ENCODE measurements around the gene STOX1. TPM values are rescaled to one million over a fixed set of nuclear protein-coding genes. Genes with fewer than 3 reads are reported as not detected.
"Not testable (repeated sequence)": the region's sequence is repeated elsewhere in the genome, so short reads cannot be mapped to it uniquely, and the experiment has no call there.

STOX1 gene
- polyA plus RNA-seq, 1 experiment, result not detected

- DNase-seq (ENCODE audit: low read depth), result no peak
- ChIA-PET POLR2A (no interaction called here), CTCF (no interaction called here)
- TF ChIP-seq CTCF (IDR thresholded peaks at IDR 0.05; ENCODE audit: insufficient read depth, low read depth, low read length), result no peak
- H3K4me3 ChIP-seq (ENCODE audit: low read depth, low read length), result no peak overlapping the region
- no peaks in the 10 kb centered on the region for H3K27me3 ChIP-seq (ENCODE audit: control insufficient read depth, insufficient read depth, low read length)
- H3K36me3 ChIP-seq (ENCODE audit: control insufficient read depth, insufficient read depth, low read length), result peaks cover 1% of the 10 kb centered on the region; the same call in 1 of the 2 replicates
These were observed 111.6 kb downstream of the STOX1 start for GRCh38 chr10:68938884-68939283.

GRCh38 chr10:68940917-68941316, 113.6 kb downstream of the STOX1 start:
- CTCF ChIA-PET, result interaction anchor here (1.4 kb wide), 1 partner anchor 15 kb away, joined by 3 read pairs; the partner anchor contains the start of gene DDX21
- H3K27me3 ChIP-seq (ENCODE audit: control insufficient read depth, insufficient read depth, low read length); DNase-seq (ENCODE audit: low read depth); H3K4me3 ChIP-seq (ENCODE audit: low read depth, low read length); POLR2A ChIA-PET; H3K36me3 ChIP-seq (ENCODE audit: control insufficient read depth, insufficient read depth, low read length): not testable (repeated sequence)

Small RNA genes lying within 50 kb of the gene (small RNA-seq; reads per million reads assigned to genes)
- gene RNU6-571P (ENCODE audit: insufficient read length, low read depth, low replicate concordance) (not detected), gene RNU6-697P (ENCODE audit: insufficient read length, low read depth, low replicate concordance) (not detected)

Other genes starting within 250 kb of the STOX1 start
- 61.4 and 64.2 TPM in 2 replicates for gene CCAR1, start 106.3 kb upstream of the STOX1 start, polyA plus RNA-seq (2011; rRNA removed)
- 23.1 and 43.3 TPM in 2 replicates for gene DDX50, start 73.8 kb downstream of the STOX1 start, polyA plus RNA-seq (2011; rRNA removed)
- 21.9 and 46.2 TPM in 2 replicates for gene DDX21, start 128.6 kb downstream of the STOX1 start, polyA plus RNA-seq (2011; rRNA removed)
- 27.4 and 36.9 TPM in 2 replicates for gene KIFBP, start 161.3 kb downstream of the STOX1 start, polyA plus RNA-seq (2011; rRNA removed)